HG03097 (cell line): ENCODE data around the gene THAP9.

ENCODE experiments used
- ATAC-seq: cut with Tn5 transposase; IDR thresholded peaks from one replicate; pipeline ENCODE4 v1.9.1; 2021; ENCODE audit not compliant: unreplicated experiment, low FRiP score

The THAP9 gene

DNA sequence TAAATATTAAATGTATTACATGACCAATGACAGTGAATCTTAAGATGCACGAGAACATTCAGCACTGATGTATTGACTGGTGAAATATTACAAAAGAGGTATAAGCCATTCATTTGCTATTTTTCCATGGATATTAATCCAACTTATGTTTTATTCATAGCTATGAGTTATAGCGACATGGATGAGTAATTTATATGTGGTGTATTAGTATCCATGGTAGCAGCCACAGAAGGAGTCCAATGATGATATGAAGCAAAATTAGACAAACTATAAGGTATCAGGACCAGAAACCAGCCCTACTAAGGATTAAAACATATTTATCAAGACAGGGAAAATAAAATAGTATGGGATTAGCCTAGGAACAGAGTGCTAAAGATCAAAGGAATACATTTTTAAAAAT, 50.7 kb downstream of the THAP9 start:
- ATAC-seq: no peak

- no peak for ATAC-seq
Measured at GRCh38 chr4:82954212-82954611, 53.7 kb downstream of the THAP9 start.

DNA sequence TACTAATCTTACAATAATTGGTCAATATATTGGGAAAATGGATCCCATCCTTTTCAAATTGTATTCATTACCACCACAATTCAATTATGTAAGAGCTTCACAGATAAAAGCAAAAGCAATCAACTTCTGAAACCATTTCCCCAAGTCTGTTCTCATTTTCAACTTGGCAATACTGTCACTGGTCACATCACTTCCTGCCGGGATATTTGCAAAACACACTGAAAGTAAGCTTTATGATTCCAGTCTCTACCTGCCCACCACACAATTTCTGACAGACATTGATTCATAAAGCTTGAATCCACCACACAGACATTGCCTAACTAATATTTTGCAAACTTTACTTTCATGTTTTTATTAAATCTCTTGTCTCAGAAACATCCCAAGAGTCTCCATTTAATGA, 56.5 kb downstream of the THAP9 start:
- ATAC-seq: no peak

DNA sequence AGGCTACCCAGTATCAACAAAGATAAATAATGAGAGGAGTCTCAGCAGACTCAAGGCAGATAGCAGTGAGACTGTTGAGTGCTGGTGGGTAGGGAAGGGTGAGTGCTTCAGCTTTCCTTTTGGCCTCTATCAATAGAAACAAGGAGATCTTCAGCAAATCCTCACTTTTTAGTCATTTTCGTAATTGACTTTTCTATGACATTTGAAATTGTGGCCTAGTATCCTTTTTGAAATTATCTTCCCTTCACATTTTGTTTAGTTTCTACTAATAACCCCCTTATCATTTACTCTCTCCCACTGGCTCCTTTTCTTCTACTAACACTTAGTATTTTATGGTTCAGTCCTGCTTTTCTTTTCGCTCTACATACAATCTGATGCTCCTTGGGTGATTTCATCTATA, 65.2 kb downstream of the THAP9 start:
- no peak for ATAC-seq

GRCh38 chr4:82968972-82969371, 68.4 kb downstream of the THAP9 start:
- no peak for ATAC-seq

- no peak for ATAC-seq
Measured at GRCh38 chr4:82969414-82969813, 68.9 kb downstream of the THAP9 start.
